GM12874 (cell line): ENCODE results near the gene WEE1.
A peak's percentile ranks its signal among the peaks of the same experiment; 100 is the strongest.

Source experiments
- TF ChIP-seq, protein P1 (sequence below): IDR thresholded peaks from 2 replicates; pipeline ENCODE4 v1.5.1; 2011; ENCODE audit warnings: low read depth, mild to moderate bottlenecking, control low read depth, low read length, moderate library complexity; ENCODE audit not compliant: insufficient read depth

The WEE1 gene

GRCh38 chr11:9613830-9614762 is 40.6 kb downstream of the WEE1 start:
- TF ChIP-seq, protein P1, sequence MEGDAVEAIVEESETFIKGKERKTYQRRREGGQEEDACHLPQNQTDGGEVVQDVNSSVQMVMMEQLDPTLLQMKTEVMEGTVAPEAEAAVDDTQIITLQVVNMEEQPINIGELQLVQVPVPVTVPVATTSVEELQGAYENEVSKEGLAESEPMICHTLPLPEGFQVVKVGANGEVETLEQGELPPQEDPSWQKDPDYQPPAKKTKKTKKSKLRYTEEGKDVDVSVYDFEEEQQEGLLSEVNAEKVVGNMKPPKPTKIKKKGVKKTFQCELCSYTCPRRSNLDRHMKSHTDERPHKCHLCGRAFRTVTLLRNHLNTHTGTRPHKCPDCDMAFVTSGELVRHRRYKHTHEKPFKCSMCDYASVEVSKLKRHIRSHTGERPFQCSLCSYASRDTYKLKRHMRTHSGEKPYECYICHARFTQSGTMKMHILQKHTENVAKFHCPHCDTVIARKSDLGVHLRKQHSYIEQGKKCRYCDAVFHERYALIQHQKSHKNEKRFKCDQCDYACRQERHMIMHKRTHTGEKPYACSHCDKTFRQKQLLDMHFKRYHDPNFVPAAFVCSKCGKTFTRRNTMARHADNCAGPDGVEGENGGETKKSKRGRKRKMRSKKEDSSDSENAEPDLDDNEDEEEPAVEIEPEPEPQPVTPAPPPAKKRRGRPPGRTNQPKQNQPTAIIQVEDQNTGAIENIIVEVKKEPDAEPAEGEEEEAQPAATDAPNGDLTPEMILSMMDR, result peak; percentile 89

GRCh38 chr11:9615031-9615451 is 41.6 kb downstream of the WEE1 start:
- TF ChIP-seq, protein P1, result no peak

GRCh38 chr11:9616042-9616675 is 42.7 kb downstream of the WEE1 start:
- TF ChIP-seq, protein P1, result no peak

DNA sequence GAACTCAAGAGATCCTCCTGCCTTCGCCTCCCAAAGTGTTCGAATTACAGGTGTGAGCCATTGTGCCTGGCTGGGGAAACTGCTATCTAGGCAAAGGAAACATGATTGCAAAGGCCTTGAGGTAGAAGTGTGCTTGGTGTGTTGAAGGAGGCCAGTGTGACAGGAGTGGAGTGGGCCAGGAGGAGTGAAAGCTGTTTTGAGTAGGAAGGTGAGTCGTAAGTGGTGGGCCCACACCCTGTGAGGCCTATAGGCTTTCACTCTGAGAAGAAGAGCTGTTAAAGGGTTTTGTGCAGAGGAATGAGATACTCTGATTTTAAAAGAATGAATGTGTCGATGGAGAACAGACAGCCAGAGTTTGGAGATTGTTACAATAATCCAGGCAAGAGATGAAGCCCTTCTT is 43.4 kb downstream of the WEE1 start:
- TF ChIP-seq, protein P1, result no peak

GRCh38 chr11:9617940-9618339 is 44.5 kb downstream of the WEE1 start:
- TF ChIP-seq, protein P1, result no peak

- TF ChIP-seq, protein P1, result no peak
Observed at GRCh38 chr11:9619004-9619403, 45.5 kb downstream of the WEE1 start.

DNA sequence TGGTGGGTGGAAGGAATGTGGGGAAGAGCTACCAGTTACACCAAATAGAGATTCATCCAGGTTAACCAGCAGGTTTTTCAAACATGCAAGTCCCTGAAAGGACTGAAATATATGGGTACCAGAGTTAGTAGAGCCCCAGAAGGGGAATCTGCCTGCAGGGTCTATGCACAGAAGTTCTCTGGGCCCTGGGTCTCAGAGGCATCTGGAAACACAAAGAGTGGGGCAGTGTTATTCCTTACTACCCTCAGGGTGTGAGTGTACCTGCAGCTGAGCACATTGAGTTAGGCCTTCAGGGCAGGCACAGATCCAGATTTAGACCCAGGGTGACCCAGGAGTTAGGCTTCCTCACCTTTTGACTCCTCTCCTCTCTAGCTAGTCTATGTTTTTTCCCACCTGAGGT is 46.5 kb downstream of the WEE1 start:
- TF ChIP-seq, protein P1, result no peak
